ENCODE data around the gene TMEM169. TPM values are rescaled to one million over a fixed set of nuclear protein-coding genes. Genes with fewer than 3 reads are reported as not detected.

Gene TMEM169
- total and polyA plus RNA-seq, 4 donors: 0.32 to 0.72 TPM; not detected in 2

GRCh38 chr2:216064665-216065064 lies 17.1 kb upstream of the TMEM169 start:
- Histone ChIP-seq H3K27ac (ENCODE audit: low read depth in 1 of 2, low read length in 2 of 2) (no peak overlapping the region), H3K36me3 (ENCODE audit: control insufficient read depth in 1 of 2, insufficient read depth in 2 of 2, low read length in 1 of 2) (no peaks in the 10 kb centered on the region), H3K4me3 (ENCODE audit: low read length in 2 of 2) (no peak overlapping the region), H3K9me3 (ENCODE audit: control insufficient read depth, low read length) (no peaks in the 10 kb centered on the region), H3K27me3 (ENCODE audit: control insufficient read depth in 1 of 2, insufficient read depth in 2 of 2, low read length in 1 of 2) (no peaks in the 10 kb centered on the region), H3K4me1 (ENCODE audit: control insufficient read depth in 1 of 2, insufficient read depth in 2 of 2, low read length in 2 of 2) (no peaks in the 10 kb centered on the region)
- ATAC-seq (ENCODE audit: low FRiP score) (no peak), DNase-seq (no peak)
- intact Hi-C loops (cut with DNase I): no loop called here
- 85 to 94% methylated on average over 1 of the region's 1 CpG for WGBS, 2 donors

- no peaks in the 10 kb centered on the region for H3K9me3 ChIP-seq (ENCODE audit: control insufficient read depth, low read length)
- WGBS, 2 donors: 88 to 89% methylated on average over 5 of the region's 5 CpGs
- no peak for DNase-seq
- H3K4me3 ChIP-seq (ENCODE audit: low read length in 2 of 2): no peak overlapping the region
- H3K27ac ChIP-seq (ENCODE audit: low read depth in 1 of 2, low read length in 2 of 2): no peak overlapping the region
- H3K36me3 ChIP-seq (ENCODE audit: control insufficient read depth in 1 of 2, insufficient read depth in 2 of 2, low read length in 1 of 2): no peaks in the 10 kb centered on the region
- intact Hi-C loops (cut with DNase I): no loop called here
- no peaks in the 10 kb centered on the region for H3K27me3 ChIP-seq (ENCODE audit: control insufficient read depth in 1 of 2, insufficient read depth in 2 of 2, low read length in 1 of 2)
- no peaks in the 10 kb centered on the region for H3K4me1 ChIP-seq (ENCODE audit: control insufficient read depth in 1 of 2, insufficient read depth in 2 of 2, low read length in 2 of 2)
- ATAC-seq (ENCODE audit: low FRiP score): no peak
Observed at GRCh38 chr2:216066230-216066629, 15.5 kb upstream of the TMEM169 start.

DNA sequence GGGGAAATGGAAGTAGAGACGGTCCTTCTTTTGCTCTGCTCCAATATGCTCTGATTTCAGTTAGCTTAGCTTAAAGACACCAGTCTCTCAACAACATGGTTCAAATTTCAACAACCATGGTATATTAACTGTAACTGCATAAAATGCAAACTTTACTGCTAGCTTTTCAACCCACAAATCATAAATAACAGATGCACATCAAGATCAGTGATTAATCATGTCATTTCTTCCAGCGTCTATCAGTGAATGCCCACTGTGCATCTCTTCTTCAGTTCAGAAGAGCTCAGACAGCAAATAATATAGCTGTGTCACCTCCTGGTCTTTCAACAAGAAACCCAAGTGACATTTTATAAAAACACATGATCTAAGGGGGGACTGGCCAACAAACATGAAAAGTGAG lies 12.7 kb upstream of the TMEM169 start:
- no peak for ATAC-seq (ENCODE audit: low FRiP score)
- intact Hi-C loops (cut with DNase I): no loop called here
- WGBS, 2 donors: 84 to 92% methylated on average over 2 of the region's 2 CpGs

GRCh38 chr2:216070195-216070594 lies 11.5 kb upstream of the TMEM169 start:
- WGBS, 2 donors: 80 to 85% methylated on average over 6 of the region's 6 CpGs
- DNase-seq (no peak), ATAC-seq (ENCODE audit: low FRiP score) (no peak)
- intact Hi-C loops (cut with DNase I): no loop called here
- H3K27ac ChIP-seq (ENCODE audit: low read depth in 1 of 2, low read length in 2 of 2): no peak overlapping the region
- H3K36me3 ChIP-seq (ENCODE audit: control insufficient read depth in 1 of 2, insufficient read depth in 2 of 2, low read length in 1 of 2): no peaks in the 10 kb centered on the region
- no peaks in the 10 kb centered on the region for H3K9me3 ChIP-seq (ENCODE audit: control insufficient read depth, low read length)
- no peaks in the 10 kb centered on the region for H3K27me3 ChIP-seq (ENCODE audit: control insufficient read depth in 1 of 2, insufficient read depth in 2 of 2, low read length in 1 of 2)
- H3K4me1 ChIP-seq (ENCODE audit: control insufficient read depth in 1 of 2, insufficient read depth in 2 of 2, low read length in 2 of 2): no peaks in the 10 kb centered on the region
- H3K4me3 ChIP-seq (ENCODE audit: low read length in 2 of 2): no peak overlapping the region

More for the DNA sequence above, 12.7 kb upstream of the TMEM169 start:
- DNase-seq: no peak
- no peaks in the 10 kb centered on the region for H3K9me3 ChIP-seq (ENCODE audit: control insufficient read depth, low read length)
- H3K27me3 ChIP-seq (ENCODE audit: control insufficient read depth in 1 of 2, insufficient read depth in 2 of 2, low read length in 1 of 2): no peaks in the 10 kb centered on the region
- H3K36me3 ChIP-seq (ENCODE audit: control insufficient read depth in 1 of 2, insufficient read depth in 2 of 2, low read length in 1 of 2): no peaks in the 10 kb centered on the region
- no peaks in the 10 kb centered on the region for H3K4me1 ChIP-seq (ENCODE audit: control insufficient read depth in 1 of 2, insufficient read depth in 2 of 2, low read length in 2 of 2)
- no peak overlapping the region for H3K27ac ChIP-seq (ENCODE audit: low read depth in 1 of 2, low read length in 2 of 2)
- H3K4me3 ChIP-seq (ENCODE audit: low read length in 2 of 2): no peak overlapping the region

GRCh38 chr2:216071111-216071851 lies 10.4 kb upstream of the TMEM169 start:
- Histone ChIP-seq H3K4me1 (ENCODE audit: control insufficient read depth in 1 of 2, insufficient read depth in 2 of 2, low read length in 2 of 2) (no peaks in the 10 kb centered on the region), H3K27ac (ENCODE audit: low read depth in 1 of 2, low read length in 2 of 2) (no peak overlapping the region), H3K27me3 (ENCODE audit: control insufficient read depth in 1 of 2, insufficient read depth in 2 of 2, low read length in 1 of 2) (no peaks in the 10 kb centered on the region), H3K4me3 (ENCODE audit: low read length in 2 of 2) (no peak overlapping the region), H3K9me3 (ENCODE audit: control insufficient read depth, low read length) (no peaks in the 10 kb centered on the region), H3K36me3 (ENCODE audit: control insufficient read depth in 1 of 2, insufficient read depth in 2 of 2, low read length in 1 of 2) (no peaks in the 10 kb centered on the region)
- no peak for ATAC-seq (ENCODE audit: low FRiP score)
- 86 to 88% methylated on average over 12 of the region's 12 CpGs for WGBS, 2 donors
- intact Hi-C loops (cut with DNase I): no loop called here
- no peak for DNase-seq

DNA sequence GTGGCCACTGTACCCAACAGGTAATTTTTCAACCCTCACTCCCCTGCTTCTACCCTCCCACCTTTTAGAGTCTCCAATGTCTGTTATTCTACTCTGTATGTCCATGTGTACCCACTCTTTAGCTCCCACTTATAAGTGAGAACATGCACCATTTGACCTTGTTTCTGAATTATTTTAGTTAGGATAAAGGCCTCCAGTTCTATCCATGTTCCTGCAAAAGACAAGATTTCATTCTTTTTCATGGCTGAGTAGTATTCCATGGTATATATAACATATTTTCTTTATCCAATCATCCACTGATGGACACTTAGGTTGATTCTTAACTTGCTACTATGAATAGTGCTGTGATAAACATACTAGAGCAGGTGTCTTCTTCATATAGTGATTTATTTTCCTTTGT lies 9.2 kb upstream of the TMEM169 start:
- Histone ChIP-seq H3K4me3 (ENCODE audit: low read length in 2 of 2) (no peak overlapping the region), H3K9me3 (ENCODE audit: control insufficient read depth, low read length) (no peaks in the 10 kb centered on the region), H3K4me1 (ENCODE audit: control insufficient read depth in 1 of 2, insufficient read depth in 2 of 2, low read length in 2 of 2) (no peaks in the 10 kb centered on the region), H3K27ac (ENCODE audit: low read depth in 1 of 2, low read length in 2 of 2) (no peak overlapping the region), H3K27me3 (ENCODE audit: control insufficient read depth in 1 of 2, insufficient read depth in 2 of 2, low read length in 1 of 2) (no peaks in the 10 kb centered on the region), H3K36me3 (ENCODE audit: control insufficient read depth in 1 of 2, insufficient read depth in 2 of 2, low read length in 1 of 2) (no peaks in the 10 kb centered on the region)
- ATAC-seq (ENCODE audit: low FRiP score) (no peak), DNase-seq (no peak)
- intact Hi-C loops (cut with DNase I): no loop called here

DNA sequence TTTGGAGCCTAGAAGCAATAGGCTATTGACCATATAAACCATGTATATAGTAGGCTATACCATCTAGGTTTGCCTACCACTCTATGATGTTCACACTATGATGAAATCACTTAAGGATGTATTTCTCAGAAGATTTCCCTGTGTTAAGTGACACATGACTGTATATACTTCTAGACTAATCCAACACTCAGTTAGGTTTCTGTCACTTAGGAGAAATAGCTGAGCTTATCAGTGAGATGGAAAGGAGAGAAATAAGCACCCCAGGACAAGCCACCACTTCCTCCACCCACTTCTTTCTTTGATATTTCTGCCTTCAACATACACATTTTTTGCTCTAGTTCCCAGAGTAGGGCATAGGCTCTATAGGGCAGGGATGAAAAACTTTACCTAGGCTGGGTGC lies 7.9 kb upstream of the TMEM169 start:
- H3K4me3 ChIP-seq (ENCODE audit: low read length in 2 of 2): no peak overlapping the region
- no peaks in the 10 kb centered on the region for H3K36me3 ChIP-seq (ENCODE audit: control insufficient read depth in 1 of 2, insufficient read depth in 2 of 2, low read length in 1 of 2)
- H3K4me1 ChIP-seq (ENCODE audit: control insufficient read depth in 1 of 2, insufficient read depth in 2 of 2, low read length in 2 of 2): no peaks in the 10 kb centered on the region
- intact Hi-C loops (cut with DNase I): no loop called here
- DNase-seq (no peak), ATAC-seq (ENCODE audit: low FRiP score) (no peak)
- no peak overlapping the region for H3K27ac ChIP-seq (ENCODE audit: low read depth in 1 of 2, low read length in 2 of 2)
- H3K27me3 ChIP-seq (ENCODE audit: control insufficient read depth in 1 of 2, insufficient read depth in 2 of 2, low read length in 1 of 2): no peaks in the 10 kb centered on the region
- H3K9me3 ChIP-seq (ENCODE audit: control insufficient read depth, low read length): no peaks in the 10 kb centered on the region

GRCh38 chr2:216074380-216074779 lies 7.3 kb upstream of the TMEM169 start:
- ATAC-seq (ENCODE audit: low FRiP score) (no peak), DNase-seq (no peak)
- WGBS, 2 donors: 67 to 77% methylated on average over 1 of the region's 1 CpG
- Histone ChIP-seq H3K4me3 (ENCODE audit: low read length in 2 of 2) (no peak overlapping the region), H3K4me1 (ENCODE audit: control insufficient read depth in 1 of 2, insufficient read depth in 2 of 2, low read length in 2 of 2) (no peaks in the 10 kb centered on the region), H3K27ac (ENCODE audit: low read depth in 1 of 2, low read length in 2 of 2) (no peak overlapping the region), H3K27me3 (ENCODE audit: control insufficient read depth in 1 of 2, insufficient read depth in 2 of 2, low read length in 1 of 2) (no peaks in the 10 kb centered on the region), H3K36me3 (ENCODE audit: control insufficient read depth in 1 of 2, insufficient read depth in 2 of 2, low read length in 1 of 2) (no peaks in the 10 kb centered on the region), H3K9me3 (ENCODE audit: control insufficient read depth, low read length) (no peaks in the 10 kb centered on the region)
- intact Hi-C loops (cut with DNase I): no loop called here

- WGBS, 2 donors: 94 to 97% methylated on average over 1 of the region's 1 CpG
- intact Hi-C loops (cut with DNase I): no loop called here
- Histone ChIP-seq H3K27me3 (ENCODE audit: control insufficient read depth in 1 of 2, insufficient read depth in 2 of 2, low read length in 1 of 2) (no peaks in the 10 kb centered on the region), H3K4me3 (ENCODE audit: low read length in 2 of 2) (no peak overlapping the region), H3K36me3 (ENCODE audit: control insufficient read depth in 1 of 2, insufficient read depth in 2 of 2, low read length in 1 of 2) (no peaks in the 10 kb centered on the region), H3K9me3 (ENCODE audit: control insufficient read depth, low read length) (no peaks in the 10 kb centered on the region), H3K27ac (ENCODE audit: low read depth in 1 of 2, low read length in 2 of 2) (no peak overlapping the region), H3K4me1 (ENCODE audit: control insufficient read depth in 1 of 2, insufficient read depth in 2 of 2, low read length in 2 of 2) (no peaks in the 10 kb centered on the region)
- ATAC-seq (ENCODE audit: low FRiP score): no peak
- no peak for DNase-seq
Observed at GRCh38 chr2:216074794-216075193, 6.9 kb upstream of the TMEM169 start.
